NCI-H2196 (cell line): ENCODE data around the gene UGT1A6.
"Not testable (repeated sequence)": the region's sequence is repeated elsewhere in the genome, so short reads cannot be mapped to it uniquely, and the experiment has no call there.

Source experiments
- DNase-seq: peaks from one replicate; lab custom pipeline; 2025; ENCODE audit not compliant: unreplicated experiment; lab: John Stamatoyannopoulos, UW

The UGT1A6 gene

DNA sequence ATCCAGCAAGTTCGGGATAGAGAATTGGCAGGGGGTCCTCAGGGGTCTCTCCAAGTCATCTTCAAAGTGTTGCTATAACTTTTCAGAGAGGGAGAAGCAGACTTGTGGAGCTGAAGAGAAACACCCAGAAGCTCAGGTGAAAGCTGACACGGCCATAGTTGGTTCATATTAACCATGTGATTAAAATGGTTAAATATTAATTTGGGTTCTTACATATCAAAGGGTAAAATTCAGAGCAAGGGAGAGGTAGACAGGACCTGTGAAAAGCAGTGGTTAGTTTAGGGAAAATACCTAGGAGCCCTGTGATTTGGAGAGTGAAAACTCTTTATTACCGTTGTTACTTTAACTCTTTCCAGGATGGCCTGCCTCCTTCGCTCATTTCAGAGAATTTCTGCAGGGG is at the start of gene UGT1A6:
TSS of gene UGT1A6 (plus strand) at position 243 of the 400 bp plus-strand sequence. CDS start at position 358, 115 bp downstream.
- no peak for DNase-seq

DNA sequence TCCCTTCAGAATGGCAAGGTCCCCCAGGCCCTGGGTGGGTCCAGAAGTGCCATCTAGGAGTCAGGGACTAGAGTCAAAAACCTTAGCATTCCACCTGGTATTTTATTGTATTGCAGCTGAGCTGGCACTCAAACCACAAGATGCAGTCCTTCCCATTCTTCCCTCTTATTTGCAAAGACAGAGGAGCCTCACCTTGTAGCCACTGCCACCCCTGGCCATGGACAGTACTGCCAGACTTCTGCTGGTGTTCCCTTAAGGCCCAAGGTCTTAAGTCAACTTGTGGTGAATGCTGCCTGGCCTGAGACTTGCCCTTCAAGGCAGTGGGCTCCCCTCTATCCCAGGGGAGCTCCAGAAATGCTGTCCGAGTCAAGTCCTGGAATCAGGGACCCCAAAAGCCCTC is 49.6 kb upstream of the UGT1A6 start:
- no peak for DNase-seq

DNA sequence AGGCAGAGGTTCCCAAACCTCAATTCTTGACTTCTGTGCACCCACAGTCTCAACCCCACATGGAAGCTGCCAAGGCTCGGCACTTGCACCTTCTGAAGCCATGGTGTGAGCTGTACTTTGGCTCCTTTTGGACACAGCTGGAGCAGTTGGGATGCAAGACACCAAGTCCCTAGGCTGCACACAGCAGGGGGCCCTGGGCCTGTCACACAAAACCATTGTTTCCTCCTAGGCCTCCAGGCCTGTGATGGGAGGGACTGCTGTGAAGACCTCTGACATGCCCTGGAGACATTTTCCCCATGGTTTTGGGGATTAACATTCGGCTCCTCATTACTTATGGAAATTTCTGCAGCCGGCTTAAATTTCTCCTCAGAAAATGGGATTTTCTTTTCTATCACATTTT is 46.7 kb upstream of the UGT1A6 start:
- not testable (repeated sequence) for DNase-seq

DNA sequence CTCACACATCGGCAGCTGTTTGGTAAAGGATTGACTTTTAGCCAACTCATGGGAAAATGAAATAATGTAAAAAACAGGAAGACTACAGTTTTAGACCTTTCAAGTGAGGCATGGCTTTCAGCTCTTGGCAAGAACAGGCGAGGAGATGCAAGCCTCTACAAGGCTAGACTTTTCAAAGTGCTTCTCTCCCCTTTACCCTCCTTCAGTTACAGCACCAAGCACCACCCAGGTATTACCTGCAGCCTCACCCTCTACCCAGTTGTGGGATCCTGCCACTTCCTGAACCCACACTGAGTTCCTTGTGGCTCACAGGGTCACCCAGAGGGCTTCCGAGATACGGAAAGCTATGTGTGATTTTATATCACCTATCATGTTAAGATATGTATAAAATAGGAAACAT is 41.7 kb upstream of the UGT1A6 start:
- no peak for DNase-seq

DNA sequence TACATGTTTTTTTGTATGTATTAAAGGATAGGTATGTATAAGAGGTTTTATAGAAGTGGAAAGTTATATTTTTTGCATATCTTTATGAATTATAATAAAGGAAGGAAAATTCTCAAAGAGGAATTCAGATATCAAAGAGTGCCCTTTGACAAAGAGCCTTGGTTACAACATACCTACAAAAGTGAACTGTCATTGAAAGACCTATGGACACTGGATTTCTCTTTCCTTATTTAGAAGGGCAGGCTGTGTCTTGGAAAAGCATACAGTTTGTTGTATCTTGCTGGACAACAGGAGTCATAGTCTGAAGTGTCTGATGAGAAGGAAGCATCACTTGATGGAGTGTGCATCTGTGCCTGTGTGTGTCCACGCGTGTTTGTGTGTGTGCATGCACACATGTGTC is 41.3 kb upstream of the UGT1A6 start:
- no peak for DNase-seq

GRCh38 chr2:233654501-233654900 is 38.2 kb upstream of the UGT1A6 start:
- no peak for DNase-seq

- DNase-seq = no peak
These were observed 37.6 kb upstream of the UGT1A6 start for GRCh38 chr2:233655043-233655442.

GRCh38 chr2:233655943-233656342 is 36.7 kb upstream of the UGT1A6 start:
- not testable (repeated sequence) for DNase-seq

- DNase-seq = no peak
These were observed 36.2 kb upstream of the UGT1A6 start for GRCh38 chr2:233656443-233656842.

DNA sequence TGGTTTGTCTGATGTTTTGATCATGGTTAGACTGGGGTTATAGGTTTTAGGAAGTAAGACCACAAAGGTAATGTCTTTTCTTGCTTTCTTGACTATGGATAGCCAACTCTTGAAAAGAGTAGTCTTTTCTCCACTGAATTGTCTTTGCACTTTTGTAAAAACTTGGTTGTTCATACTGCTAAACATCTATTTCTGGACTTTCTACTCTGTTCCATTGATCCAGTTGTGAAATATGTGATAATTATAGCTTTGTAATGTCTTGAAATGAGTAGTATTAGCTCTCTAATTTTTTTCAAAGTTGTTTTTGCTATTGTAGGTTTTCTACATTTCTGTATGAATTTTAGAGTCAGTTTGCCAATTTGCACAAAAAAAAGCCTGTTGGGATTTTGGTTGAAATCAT is 34.1 kb upstream of the UGT1A6 start:
- no peak for DNase-seq

DNA sequence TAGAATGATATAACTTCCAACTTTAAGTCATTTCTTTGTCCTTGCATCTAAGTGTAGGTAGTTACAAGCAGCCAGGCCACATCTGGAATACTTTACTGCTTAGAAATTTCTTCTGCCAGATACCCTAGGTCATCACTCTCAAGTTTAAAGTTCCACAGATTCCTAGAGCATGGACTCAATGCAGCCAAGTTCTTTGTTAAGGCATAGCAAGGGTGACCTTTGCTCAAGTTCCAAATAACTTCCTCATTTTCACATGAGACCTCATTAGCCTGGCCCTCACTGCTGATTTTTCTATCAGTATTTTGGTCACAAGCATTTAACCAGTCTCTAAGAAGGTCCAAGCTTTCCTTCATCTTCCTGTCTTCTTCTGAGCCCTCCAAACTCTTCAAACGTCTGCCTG is 28.8 kb upstream of the UGT1A6 start:
- DNase-seq = no peak

GRCh38 chr2:233668605-233669260 is 24.0 kb upstream of the UGT1A6 start:
- no peak for DNase-seq

DNA sequence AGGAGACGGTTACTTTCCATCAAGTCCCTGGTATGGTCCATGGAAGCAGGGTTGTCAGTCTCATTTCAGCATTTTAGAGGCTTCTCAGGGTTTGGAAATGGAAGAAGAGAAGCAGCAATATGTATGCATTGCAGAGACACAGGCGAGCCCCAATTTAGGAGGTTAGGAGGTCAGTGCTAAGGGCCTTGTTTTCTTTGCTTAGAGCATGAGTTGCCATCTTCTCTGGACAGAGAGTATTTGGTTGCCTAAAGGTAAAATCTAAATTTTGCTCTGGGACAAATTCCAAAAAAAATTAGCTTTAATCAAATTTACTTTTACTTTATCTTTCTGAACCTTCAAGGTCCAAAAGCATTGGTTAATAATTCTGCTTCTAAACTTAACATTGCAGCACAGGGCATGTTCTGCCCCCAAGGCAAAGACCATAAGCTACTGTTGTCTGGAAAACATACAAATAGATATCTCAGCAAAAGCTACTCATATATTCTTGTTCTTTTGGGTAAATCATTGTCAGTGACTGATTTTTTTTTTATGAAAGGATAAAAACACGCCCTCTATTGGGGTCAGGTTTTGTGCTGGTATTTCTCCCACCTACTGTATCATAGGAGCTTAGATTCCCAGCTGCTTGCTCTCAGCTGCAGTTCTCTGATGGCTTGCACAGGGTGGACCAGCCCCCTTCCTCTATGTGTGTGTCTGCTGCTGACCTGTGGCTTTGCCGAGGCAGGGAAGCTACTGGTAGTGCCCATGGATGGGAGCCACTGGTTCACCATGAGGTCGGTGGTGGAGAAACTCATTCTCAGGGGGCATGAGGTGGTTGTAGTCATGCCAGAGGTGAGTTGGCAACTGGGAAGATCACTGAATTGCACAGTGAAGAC is 21.2 kb upstream of the UGT1A6 start, which contains the start of gene UGT1A9:
TSS of gene UGT1A9 (plus strand) at position 609 of the 872 bp plus-strand sequence. CDS start at position 646, 37 bp downstream.
- DNase-seq = no peak

GRCh38 chr2:233672886-233673285 is 19.8 kb upstream of the UGT1A6 start:
- no peak for DNase-seq

DNA sequence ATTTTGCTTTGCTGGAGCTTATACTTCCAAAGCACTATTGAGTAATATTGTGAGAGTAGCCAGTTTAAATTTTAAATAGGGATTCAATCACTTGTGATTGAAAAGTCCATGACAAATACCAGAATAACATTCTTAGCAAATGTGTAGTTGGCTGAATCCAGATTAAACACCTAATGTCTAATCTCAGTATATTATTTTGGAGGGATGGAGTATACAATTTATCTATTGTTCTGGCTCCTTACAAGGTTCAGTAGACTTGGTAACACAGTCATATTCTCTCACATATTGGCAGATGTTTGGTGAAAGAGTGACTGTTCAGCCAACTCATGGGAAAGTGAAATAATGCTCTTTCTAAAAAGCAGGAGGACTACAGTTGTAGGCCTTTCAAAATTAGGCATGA is 18.8 kb upstream of the UGT1A6 start:
- no peak for DNase-seq

DNA sequence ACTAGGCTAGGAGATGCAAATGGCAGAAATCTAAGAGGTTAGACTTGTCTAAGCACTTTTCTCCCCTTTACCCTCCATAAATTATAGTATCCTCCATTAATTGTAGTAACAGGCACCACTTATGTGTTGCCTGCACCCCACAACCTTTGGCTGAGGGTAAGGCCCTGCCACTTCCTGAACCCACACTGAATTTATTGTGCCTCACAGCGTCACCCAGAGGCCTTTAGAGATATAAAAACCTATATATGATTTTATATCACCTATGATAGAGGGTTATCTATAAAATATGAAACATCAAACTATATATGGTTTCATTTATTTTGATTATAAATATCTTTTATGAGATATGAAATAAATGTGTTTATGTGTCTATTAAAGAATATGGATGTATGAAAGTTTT is 18.4 kb upstream of the UGT1A6 start:
- DNase-seq = no peak

- DNase-seq = no peak
These were observed 17.7 kb upstream of the UGT1A6 start for GRCh38 chr2:233674995-233675394.

DNA sequence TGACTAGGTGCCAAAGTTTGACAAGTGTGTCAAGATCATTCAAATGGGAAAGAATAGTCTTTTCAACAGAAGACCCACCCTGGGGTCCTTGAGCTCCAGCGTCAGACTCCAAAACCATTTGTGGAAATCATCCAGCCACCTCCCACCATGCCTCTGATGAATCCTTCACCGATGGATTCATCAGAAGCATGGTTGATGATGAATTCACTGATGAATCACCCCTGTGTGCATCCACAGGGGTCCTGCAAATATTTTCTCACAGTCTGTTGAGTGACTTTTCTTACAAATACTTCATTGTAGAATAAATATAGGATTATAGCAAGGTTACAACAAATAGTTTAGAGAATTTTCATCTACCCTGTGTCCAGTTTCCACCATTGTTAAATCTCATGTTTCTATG is 16.6 kb upstream of the UGT1A6 start:
- no peak for DNase-seq

- DNase-seq = no peak
These were observed 13.5 kb upstream of the UGT1A6 start for GRCh38 chr2:233679196-233679595.

DNA sequence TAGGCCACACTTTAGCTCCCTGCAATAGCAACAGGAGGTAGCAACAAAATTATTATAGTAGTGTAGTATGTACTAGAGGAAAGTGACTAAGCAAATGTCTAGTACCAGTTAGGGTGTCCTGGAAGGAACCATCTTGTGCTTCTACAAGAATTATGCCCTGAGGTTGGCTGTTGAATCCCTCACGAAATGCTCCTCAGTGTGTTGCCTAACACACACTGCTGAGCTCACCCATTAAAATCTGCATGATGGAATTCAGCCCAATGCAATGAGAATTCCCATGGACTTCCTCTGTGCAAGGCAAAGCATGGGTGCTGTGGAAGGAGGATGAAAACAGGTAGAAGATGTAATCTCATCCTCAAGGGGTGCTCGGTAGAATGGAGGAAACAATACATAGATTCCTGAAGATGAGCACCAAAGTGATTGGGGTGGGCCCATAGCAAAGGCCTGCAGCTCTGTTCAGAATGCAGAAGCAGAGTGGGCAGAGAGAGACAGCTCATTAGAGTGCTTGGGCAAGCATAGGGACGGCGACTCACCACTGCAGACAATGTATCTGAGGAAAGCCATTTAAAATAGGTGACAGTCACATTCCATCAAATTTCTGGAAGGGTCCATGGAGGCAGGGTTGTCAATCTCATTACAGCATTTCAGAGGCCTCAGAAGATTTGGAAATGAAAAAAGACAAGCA is 12.2 kb upstream of the UGT1A6 start:
- no peak for DNase-seq

GRCh38 chr2:233681521-233682099 is 11.1 kb upstream of the UGT1A6 start, which contains the start of gene UGT1A7:
TSS of gene UGT1A7 (plus strand) at chr2:233681901. CDS start at chr2:233681938, 37 bp downstream.
- no peak for DNase-seq
